Caco-2 (cell line): Measurements from ENCODE around the gene DENND6B. TPM values are rescaled to one million over a fixed set of nuclear protein-coding genes. Genes with fewer than 3 reads are reported as not detected.

Source experiments
- BruUV-seq: library from RNA; stranded (reverse); fragments of 400-500 nt; replicated peaks from 2 replicates; lab custom pipeline; 2021; lab: Mats Ljungman, UMichigan
- CTCF ChIA-PET: fragments of 300-600 bp; sonication (Branson Sonifier 250); formaldehyde crosslinking; loops from one replicate; lab custom pipeline; 2022; ENCODE audit warnings: antibody characterized with exemption; lab: Charles Lee
- POLR2A ChIA-PET: fragments of 300-600 bp; sonication (Branson Sonifier 250); formaldehyde crosslinking; loops from one replicate; lab custom pipeline; 2022; ENCODE audit warnings: antibody characterized with exemption; lab: Charles Lee
- DNase-seq, 2 experiments: peaks; one replicate each; pipeline versions ENCODE4 v3.0.0 to v3.0.0-alpha.2; 2020 to 2022
- H3K27me3 ChIP-seq: replicated peaks from 2 replicates; pipeline ENCODE4 v1.6.0; 2011; ENCODE audit warnings: low read length; ENCODE audit not compliant: control insufficient read depth, insufficient read depth
- H3K36me3 ChIP-seq: 2 replicates; pipeline ENCODE4 v1.5.1; 2011; ENCODE audit warnings: low read length; ENCODE audit not compliant: control insufficient read depth, insufficient read depth
- H3K4me1 ChIP-seq: fragments of 250-450 bp; sonication (Bioruptor Pico); 2 replicates; pipeline ENCODE4 v1.5.1; 2020; ENCODE audit warnings: mild to moderate bottlenecking
- H3K4me3 ChIP-seq: 2 replicates; pipeline ENCODE4 v1.5.1; 2011; ENCODE audit warnings: low read depth, mild to moderate bottlenecking, control low read depth, low read length
- H3K9me3 ChIP-seq: fragments of 250-450 bp; sonication (Bioruptor Pico); 2 replicates; pipeline ENCODE4 v1.5.1; 2020; ENCODE audit warnings: mild to moderate bottlenecking, moderate library complexity
- H3K27ac Mint-ChIP-seq: one replicate; pipeline ENCODE4 v1.8.0; 2022; ENCODE audit warnings: mixed read lengths; ENCODE audit not compliant: unreplicated experiment
- H3K27me3 Mint-ChIP-seq: one replicate; pipeline ENCODE4 v1.8.0; 2022; ENCODE audit warnings: mixed read lengths; ENCODE audit not compliant: insufficient read depth, unreplicated experiment
- H3K36me3 Mint-ChIP-seq: one replicate; pipeline ENCODE4 v1.8.0; 2022; ENCODE audit warnings: mild to moderate bottlenecking, mixed read lengths; ENCODE audit not compliant: insufficient read depth, unreplicated experiment
- H3K4me1 Mint-ChIP-seq: one replicate; pipeline ENCODE4 v1.8.0; 2022; ENCODE audit warnings: low read depth, mixed read lengths; ENCODE audit not compliant: unreplicated experiment
- H3K4me3 Mint-ChIP-seq: one replicate; pipeline ENCODE4 v1.8.0; 2022; ENCODE audit warnings: mild to moderate bottlenecking, moderate library complexity, mixed read lengths; ENCODE audit not compliant: unreplicated experiment
- H3K9me3 Mint-ChIP-seq: one replicate; pipeline ENCODE4 v1.8.0; 2022; ENCODE audit warnings: mixed read lengths; ENCODE audit not compliant: unreplicated experiment
- intact Hi-C: fragments of 100-400 bp; cut with micrococcal nuclease; formaldehyde crosslinking; loops from one replicate; pipeline ENCODE4 v1.10.0; 2022; ENCODE audit not compliant: unreplicated experiment
- total RNA-seq: library from RNA; stranded (reverse); gene quantifications from 2 replicates; pipeline ENCODE4 v1.2.3, GENCODE V29; 2022
- TF ChIP-seq, protein P1 (sequence below), 2 experiments: fragments of 200-600 bp in 1 of 2; IDR thresholded peaks; 1 replicate in 1 of 2; 2 replicates in 1 of 2; pipeline versions ENCODE4 v1.5.1 to v1.8.0; 2011 to 2022; ENCODE audit warnings: antibody characterized with exemption in 1 of 2, control low read depth in 1 of 2, inconsistent platforms in 1 of 2, low read depth in 1 of 2, low read length in 1 of 2, mild to moderate bottlenecking in 1 of 2, moderate library complexity in 1 of 2; ENCODE audit not compliant: insufficient read depth in 1 of 2, severe bottlenecking in 1 of 2, unreplicated experiment in 1 of 2

Gene DENND6B
- total RNA-seq, 1 experiment from 2014 or later = 3.4 TPM

DNA sequence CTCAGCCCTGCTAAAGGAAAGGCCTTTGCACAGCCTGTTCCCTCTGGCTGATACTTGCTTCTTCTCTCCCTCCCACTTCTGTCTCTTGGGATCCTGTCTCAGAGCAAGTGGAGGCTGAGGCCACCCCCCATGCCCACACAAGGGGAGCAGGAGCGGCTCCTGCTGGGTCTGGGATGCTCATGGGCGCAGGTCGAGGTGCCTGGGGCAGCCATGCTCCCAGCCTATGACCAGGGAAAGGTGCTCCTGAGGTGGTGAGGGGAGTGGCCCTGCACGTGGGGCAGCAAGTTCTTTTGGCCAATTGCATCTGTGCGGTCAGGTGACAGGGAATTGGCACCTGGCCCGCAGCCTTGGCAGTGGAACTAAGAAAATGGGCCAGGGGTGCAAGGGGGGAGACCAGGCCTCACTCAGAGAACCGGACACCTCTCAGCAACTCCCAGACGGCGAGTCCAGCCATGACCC is 58.1 kb downstream of the DENND6B start:
- TF ChIP-seq, protein P1, sequence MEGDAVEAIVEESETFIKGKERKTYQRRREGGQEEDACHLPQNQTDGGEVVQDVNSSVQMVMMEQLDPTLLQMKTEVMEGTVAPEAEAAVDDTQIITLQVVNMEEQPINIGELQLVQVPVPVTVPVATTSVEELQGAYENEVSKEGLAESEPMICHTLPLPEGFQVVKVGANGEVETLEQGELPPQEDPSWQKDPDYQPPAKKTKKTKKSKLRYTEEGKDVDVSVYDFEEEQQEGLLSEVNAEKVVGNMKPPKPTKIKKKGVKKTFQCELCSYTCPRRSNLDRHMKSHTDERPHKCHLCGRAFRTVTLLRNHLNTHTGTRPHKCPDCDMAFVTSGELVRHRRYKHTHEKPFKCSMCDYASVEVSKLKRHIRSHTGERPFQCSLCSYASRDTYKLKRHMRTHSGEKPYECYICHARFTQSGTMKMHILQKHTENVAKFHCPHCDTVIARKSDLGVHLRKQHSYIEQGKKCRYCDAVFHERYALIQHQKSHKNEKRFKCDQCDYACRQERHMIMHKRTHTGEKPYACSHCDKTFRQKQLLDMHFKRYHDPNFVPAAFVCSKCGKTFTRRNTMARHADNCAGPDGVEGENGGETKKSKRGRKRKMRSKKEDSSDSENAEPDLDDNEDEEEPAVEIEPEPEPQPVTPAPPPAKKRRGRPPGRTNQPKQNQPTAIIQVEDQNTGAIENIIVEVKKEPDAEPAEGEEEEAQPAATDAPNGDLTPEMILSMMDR (IDR thresholded peaks at IDR 0.05; ENCODE audit: insufficient read depth in 1 of 2, low read depth in 1 of 2, low read length in 1 of 2, severe bottlenecking in 1 of 2, unreplicated experiment in 1 of 2) = no peak
- no peak for DNase-seq
- no TSS peak for BruUV-seq
- no peaks in the 10 kb centered on the region for H3K4me1 Mint-ChIP-seq
- H3K9me3 Mint-ChIP-seq = no peaks in the 10 kb centered on the region
- H3K4me3 Mint-ChIP-seq = peak overlapping the region; percentile 38
- no peak overlapping the region for H3K27ac Mint-ChIP-seq
- Histone ChIP-seq H3K4me1 (peaks cover 16% of the 10 kb centered on the region), H3K27me3 (no peaks in the 10 kb centered on the region), H3K9me3 (no peaks in the 10 kb centered on the region), H3K36me3 (no peaks in the 10 kb centered on the region), H3K4me3 (no peak overlapping the region)
- H3K27me3 Mint-ChIP-seq = no peaks in the 10 kb centered on the region
- intact Hi-C loops = no loop called here
- ChIA-PET CTCF (interaction anchor here (0.6 kb wide), 1 partner anchor 18 kb away, joined by 3 read pairs; the partner anchor contains the start of gene HDAC10), POLR2A (no interaction called here)
- H3K36me3 Mint-ChIP-seq = peaks cover 17% of the 10 kb centered on the region

DNA sequence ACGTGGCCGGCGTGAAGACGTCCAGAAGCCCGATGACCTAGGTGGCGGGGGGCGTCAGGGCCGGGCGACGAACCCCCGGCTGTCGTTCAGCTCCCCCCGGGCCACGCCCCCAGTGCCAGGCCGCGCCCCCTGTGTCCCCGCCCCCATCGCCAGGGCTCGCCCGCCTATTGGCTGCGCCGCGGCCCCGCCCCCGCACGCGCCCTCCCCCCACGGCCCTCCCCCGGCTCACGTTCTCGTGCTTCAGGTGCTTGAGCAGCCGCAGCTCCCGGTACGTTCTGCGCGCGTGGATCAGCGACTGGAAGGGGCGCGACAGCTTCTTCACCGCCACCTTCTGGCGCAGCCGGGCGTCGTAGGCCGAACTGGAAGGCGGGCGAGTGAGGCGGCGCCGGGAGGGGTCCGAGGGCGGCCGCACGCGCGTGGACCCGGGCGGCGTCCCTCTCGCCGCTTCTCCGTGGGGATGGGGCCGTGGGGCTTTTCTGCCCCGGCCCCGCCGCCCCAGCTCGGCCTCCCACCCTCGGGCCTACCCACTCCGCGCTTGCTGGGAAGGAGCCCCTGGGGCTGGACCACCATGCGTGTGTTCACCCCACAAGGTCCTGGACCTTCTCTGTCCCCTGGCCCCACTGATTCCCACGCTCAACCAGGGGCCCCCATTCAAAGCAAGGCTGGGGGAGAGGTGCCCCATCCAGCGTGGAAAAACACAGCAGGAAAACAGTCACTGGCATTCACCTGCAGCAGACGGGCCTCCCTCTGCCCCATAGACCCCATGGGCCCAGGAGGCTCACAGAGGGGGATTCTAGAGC is 59.0 kb downstream of the DENND6B start:
- Mint-ChIP-seq H3K4me3 (peak overlapping the region; percentile 38), H3K27ac (no peak overlapping the region), H3K27me3 (no peaks in the 10 kb centered on the region), H3K4me1 (no peaks in the 10 kb centered on the region), H3K9me3 (no peaks in the 10 kb centered on the region), H3K36me3 (peaks cover 15% of the 10 kb centered on the region)
- TF ChIP-seq, protein P1 (IDR thresholded peaks at IDR 0.05; ENCODE audit: insufficient read depth in 1 of 2, low read depth in 1 of 2, low read length in 1 of 2, severe bottlenecking in 1 of 2, unreplicated experiment in 1 of 2) = peak in 1 of 2 experiments; percentile 11
- ChIA-PET POLR2A (no interaction called here), CTCF (interaction anchor here (0.7 to 1.5 kb wide), 4 partner anchors 16 to 230 kb away, joined by 4 to 10 read pairs (median 8); partner anchors contain the start of gene HDAC10)
- BruUV-seq = no TSS peak
- Histone ChIP-seq H3K9me3 (no peaks in the 10 kb centered on the region), H3K27me3 (no peaks in the 10 kb centered on the region), H3K4me1 (peaks cover 16% of the 10 kb centered on the region), H3K4me3 (peak overlapping the region; percentile 10; the same call in 1 of the 2 replicates), H3K36me3 (no peaks in the 10 kb centered on the region)
- intact Hi-C loops = no loop called here
- DNase-seq = peak; percentile 63 to 64

DNA sequence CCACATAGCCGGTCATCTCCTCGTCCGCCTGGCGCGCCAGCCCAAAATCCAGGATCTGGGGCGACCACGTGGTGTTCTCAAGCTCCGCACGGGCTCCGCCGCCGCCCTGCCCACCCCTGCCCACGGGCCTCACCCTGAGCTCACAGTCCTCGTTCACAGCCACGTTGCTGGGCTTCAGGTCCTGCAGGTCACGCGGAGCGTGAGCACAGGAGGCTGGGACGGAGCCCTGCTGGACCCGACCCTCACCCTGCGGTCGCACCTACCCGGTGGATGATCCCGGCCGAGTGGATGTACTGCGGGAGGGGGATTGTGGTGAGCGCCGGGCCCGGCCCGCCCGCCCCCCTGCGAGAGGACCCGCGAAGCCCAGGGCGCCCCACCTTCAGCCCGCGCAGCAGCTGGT is 59.8 kb downstream of the DENND6B start:
- intact Hi-C loops = no loop called here
- no peak for DNase-seq
- H3K27ac Mint-ChIP-seq = no peak overlapping the region
- BruUV-seq = no TSS peak
- Histone ChIP-seq H3K27me3 (no peaks in the 10 kb centered on the region), H3K4me1 (peaks cover 24% of the 10 kb centered on the region), H3K36me3 (no peaks in the 10 kb centered on the region), H3K9me3 (no peaks in the 10 kb centered on the region), H3K4me3 (no peak overlapping the region)
- H3K36me3 Mint-ChIP-seq = peaks cover 7% of the 10 kb centered on the region
- H3K9me3 Mint-ChIP-seq = no peaks in the 10 kb centered on the region
- TF ChIP-seq, protein P1 (IDR thresholded peaks at IDR 0.05; ENCODE audit: insufficient read depth in 1 of 2, low read depth in 1 of 2, low read length in 1 of 2, severe bottlenecking in 1 of 2, unreplicated experiment in 1 of 2) = no peak
- no peaks in the 10 kb centered on the region for H3K4me1 Mint-ChIP-seq
- H3K27me3 Mint-ChIP-seq = no peaks in the 10 kb centered on the region
- ChIA-PET CTCF (interaction anchor here (1.5 kb wide), 1 partner anchor 15 kb away, joined by 10 read pairs; the partner anchor contains the start of gene HDAC10), POLR2A (no interaction called here)
- H3K4me3 Mint-ChIP-seq = no peak overlapping the region
